Measurements from ENCODE around the gene TIGD4. TPM values are rescaled to one million over a fixed set of nuclear protein-coding genes. Genes with fewer than 3 reads are reported as not detected.

Gene TIGD4
- total and polyA plus RNA-seq, 4 donors, result 0.33 to 2.1 (median 0.82) TPM

GRCh38 chr4:152803541-152803940, 24.0 kb upstream of the TIGD4 start:
- DNase-seq (no peak), ATAC-seq (ENCODE audit: insufficient read depth, low FRiP score) (no peak)
- Histone ChIP-seq H3K27me3 (ENCODE audit: control insufficient read depth in 3 of 3, insufficient read depth in 3 of 3, low read length in 2 of 3) (no peaks in the 10 kb centered on the region), H3K36me3 (ENCODE audit: control insufficient read depth in 4 of 4, insufficient read depth in 4 of 4, low read length in 4 of 4) (no peaks in the 10 kb centered on the region), H3K4me1 (ENCODE audit: control insufficient read depth in 5 of 5, insufficient read depth in 5 of 5, low read length in 5 of 5) (peaks cover 0 to 8% (median 6%) of the 10 kb centered on the region in 5 donors), H3K9ac (ENCODE audit: insufficient read depth in 1 of 2, low read length in 2 of 2) (no peak overlapping the region), H3K9me3 (ENCODE audit: control insufficient read depth in 4 of 4, insufficient read depth in 3 of 4, low read length in 3 of 4) (no peaks in the 10 kb centered on the region), H3K4me3 (no peak overlapping the region), H3K27ac (ENCODE audit: low read depth in 1 of 2, low read length in 1 of 2) (no peak overlapping the region)
- WGBS, 2 donors, result 94 to 96% methylated on average over 1 of the region's 1 CpG
- TF ChIP-seq CTCF (IDR thresholded peaks at IDR 0.05; ENCODE audit: control extremely low read depth, extremely low read depth), result no peak

GRCh38 chr4:152795891-152796290, 16.4 kb upstream of the TIGD4 start:
- H3K9ac ChIP-seq (ENCODE audit: insufficient read depth in 1 of 2, low read length in 2 of 2), result no peak overlapping the region
- no peak overlapping the region for H3K4me3 ChIP-seq
- WGBS, 2 donors, result 96 to 98% methylated on average over 3 of the region's 3 CpGs
- no peaks in the 10 kb centered on the region for H3K36me3 ChIP-seq (ENCODE audit: control insufficient read depth in 4 of 4, insufficient read depth in 4 of 4, low read length in 4 of 4)
- TF ChIP-seq CTCF (IDR thresholded peaks at IDR 0.05; ENCODE audit: control extremely low read depth, extremely low read depth), result no peak
- DNase-seq (no peak), ATAC-seq (ENCODE audit: insufficient read depth, low FRiP score) (no peak)
- H3K27ac ChIP-seq (ENCODE audit: low read depth in 1 of 2, low read length in 1 of 2), result no peak overlapping the region
- H3K4me1 ChIP-seq (ENCODE audit: control insufficient read depth in 5 of 5, insufficient read depth in 5 of 5, low read length in 5 of 5), result peaks cover 0 to 5% (median 0%) of the 10 kb centered on the region in 5 donors
- H3K27me3 ChIP-seq (ENCODE audit: control insufficient read depth in 3 of 3, insufficient read depth in 3 of 3, low read length in 2 of 3), result no peaks in the 10 kb centered on the region
- H3K9me3 ChIP-seq (ENCODE audit: control insufficient read depth in 4 of 4, insufficient read depth in 3 of 4, low read length in 3 of 4), result no peaks in the 10 kb centered on the region

GRCh38 chr4:152786627-152787026, 7.1 kb upstream of the TIGD4 start:
- 99 to 100% methylated on average over 1 of the region's 1 CpG for WGBS, 2 donors
- H3K4me1 ChIP-seq (ENCODE audit: control insufficient read depth in 5 of 5, insufficient read depth in 5 of 5, low read length in 5 of 5), result peaks cover 0 to 8% (median 3%) of the 10 kb centered on the region in 5 donors
- ATAC-seq (ENCODE audit: insufficient read depth, low FRiP score), result no peak
- no peak for DNase-seq
- no peaks in the 10 kb centered on the region for H3K9me3 ChIP-seq (ENCODE audit: control insufficient read depth in 4 of 4, insufficient read depth in 3 of 4, low read length in 3 of 4)
- H3K4me3 ChIP-seq, result no peak overlapping the region
- no peak for TF ChIP-seq CTCF (IDR thresholded peaks at IDR 0.05; ENCODE audit: control extremely low read depth, extremely low read depth)
- H3K27ac ChIP-seq (ENCODE audit: low read depth in 1 of 2, low read length in 1 of 2), result no peak overlapping the region
- H3K9ac ChIP-seq (ENCODE audit: insufficient read depth in 1 of 2, low read length in 2 of 2), result no peak overlapping the region
- no peaks in the 10 kb centered on the region for H3K27me3 ChIP-seq (ENCODE audit: control insufficient read depth in 3 of 3, insufficient read depth in 3 of 3, low read length in 2 of 3)
- H3K36me3 ChIP-seq (ENCODE audit: control insufficient read depth in 4 of 4, insufficient read depth in 4 of 4, low read length in 4 of 4), result peaks cover 0 to 5% (median 0%) of the 10 kb centered on the region in 4 donors
